Islet precursor cell (in vitro differentiated cells): ENCODE data around the gene SVOP.
"Not testable (repeated sequence)": the region's sequence is repeated elsewhere in the genome, so short reads cannot be mapped to it uniquely, and the experiment has no call there.

Source experiments
- DNase-seq: peaks from one replicate; pipeline ENCODE4 v3.0.0-alpha.2; 2018

The SVOP gene

DNA sequence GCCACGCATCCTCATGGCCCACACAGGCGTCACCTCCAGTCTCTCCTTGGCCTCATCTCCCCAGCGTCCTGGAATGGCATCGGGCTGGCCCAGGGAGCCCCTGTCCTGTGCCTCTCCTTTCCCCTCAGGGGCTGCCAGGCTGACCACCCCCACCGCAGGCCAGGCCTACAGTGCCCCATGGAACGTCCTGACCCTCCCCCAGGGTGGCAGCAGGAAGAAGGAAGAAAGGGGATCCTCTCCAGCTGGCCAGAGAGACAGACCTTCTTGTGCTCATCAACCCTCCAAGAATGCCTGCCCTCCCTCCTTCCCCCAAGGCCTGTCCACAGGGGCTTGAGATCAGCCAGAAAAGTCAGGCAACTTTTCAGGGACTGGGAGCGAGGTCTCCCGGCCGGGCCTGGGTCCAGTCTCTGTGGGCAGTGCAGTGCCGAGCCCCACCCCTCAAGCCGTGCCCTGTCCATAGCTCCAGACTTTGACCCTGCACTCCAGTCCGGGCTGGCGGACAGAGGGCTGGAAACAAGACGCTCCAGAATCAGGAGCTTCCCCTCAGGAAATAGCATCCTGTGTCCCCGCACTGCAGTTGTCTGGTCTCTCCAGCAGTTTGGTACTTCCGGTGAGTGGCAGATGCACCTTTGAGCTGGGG is 141.1 kb downstream of the SVOP start, which contains the start of gene DAO:
Gene DAO (plus strand): TSS at position 478 of the 640 bp plus-strand sequence. CDS start 4,915 bp downstream, outside the sequence.
- no peak for DNase-seq

GRCh38 chr12:108876550-108876949 is 144.3 kb downstream of the SVOP start:
- DNase-seq: no peak

GRCh38 chr12:108875682-108876361 is 145.0 kb downstream of the SVOP start:
- DNase-seq: no peak

DNA sequence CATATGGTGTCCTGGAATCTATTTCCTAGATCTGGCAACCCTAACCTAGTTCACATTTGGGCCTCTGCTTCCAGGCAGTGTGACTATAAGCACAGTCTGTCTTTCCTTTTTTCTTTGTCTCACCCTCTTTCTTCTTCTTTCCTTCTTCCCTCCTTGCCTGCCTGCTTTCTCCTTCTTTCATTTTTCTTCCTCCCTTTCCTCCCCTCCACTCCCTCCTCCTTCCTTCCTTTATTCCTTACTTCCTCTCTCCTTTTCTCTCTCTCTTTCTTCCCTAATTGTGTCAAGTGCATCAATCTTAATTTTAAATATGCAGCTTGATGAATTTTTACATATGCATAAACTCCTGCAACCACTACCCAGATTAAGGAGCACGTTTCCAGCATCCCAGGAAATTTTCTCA is 145.6 kb downstream of the SVOP start:
- no peak for DNase-seq

DNA sequence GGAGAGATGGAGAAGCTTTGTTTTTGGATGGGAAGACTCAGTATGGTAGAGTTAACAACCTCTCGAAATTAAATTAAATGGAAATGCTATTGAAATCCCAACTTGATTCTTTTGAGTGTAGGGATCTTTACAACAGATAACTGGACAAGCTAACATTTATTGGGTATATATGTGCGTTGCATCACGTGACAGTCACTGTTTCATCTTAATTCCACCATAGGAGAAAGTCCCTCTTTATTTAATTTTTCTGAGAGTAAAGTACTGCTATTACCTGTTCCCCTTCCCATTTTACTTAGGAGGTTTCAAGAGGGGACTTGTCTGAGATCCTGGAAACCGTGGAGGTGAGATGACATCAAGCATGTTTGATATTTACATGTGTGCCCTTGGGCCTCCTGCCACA is 152.1 kb downstream of the SVOP start:
- DNase-seq: no peak

- DNase-seq: not testable (repeated sequence)
Observed at GRCh38 chr12:108866083-108866482, 154.8 kb downstream of the SVOP start.

DNA sequence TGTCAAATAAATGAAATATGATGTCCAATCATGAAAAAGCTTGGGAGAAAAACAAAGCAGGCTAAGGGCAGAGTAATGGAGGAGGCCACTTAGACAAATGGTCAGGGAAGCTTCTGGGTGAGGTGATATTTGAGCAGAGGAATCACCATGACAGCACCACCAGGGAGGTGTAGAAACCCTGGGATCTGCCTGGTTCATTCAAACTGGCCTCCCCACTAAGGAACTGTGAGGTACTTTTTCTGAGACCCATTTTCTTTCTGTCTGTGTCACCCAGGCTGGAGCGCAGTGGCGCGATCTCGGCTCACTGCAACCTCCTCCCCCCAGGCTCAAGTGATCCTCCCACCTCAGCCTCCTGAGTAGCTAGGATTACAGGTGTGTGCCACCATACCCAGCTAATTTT is 155.7 kb downstream of the SVOP start:
- no peak for DNase-seq

GRCh38 chr12:108862588-108862959 is 158.3 kb downstream of the SVOP start:
- no peak for DNase-seq

DNA sequence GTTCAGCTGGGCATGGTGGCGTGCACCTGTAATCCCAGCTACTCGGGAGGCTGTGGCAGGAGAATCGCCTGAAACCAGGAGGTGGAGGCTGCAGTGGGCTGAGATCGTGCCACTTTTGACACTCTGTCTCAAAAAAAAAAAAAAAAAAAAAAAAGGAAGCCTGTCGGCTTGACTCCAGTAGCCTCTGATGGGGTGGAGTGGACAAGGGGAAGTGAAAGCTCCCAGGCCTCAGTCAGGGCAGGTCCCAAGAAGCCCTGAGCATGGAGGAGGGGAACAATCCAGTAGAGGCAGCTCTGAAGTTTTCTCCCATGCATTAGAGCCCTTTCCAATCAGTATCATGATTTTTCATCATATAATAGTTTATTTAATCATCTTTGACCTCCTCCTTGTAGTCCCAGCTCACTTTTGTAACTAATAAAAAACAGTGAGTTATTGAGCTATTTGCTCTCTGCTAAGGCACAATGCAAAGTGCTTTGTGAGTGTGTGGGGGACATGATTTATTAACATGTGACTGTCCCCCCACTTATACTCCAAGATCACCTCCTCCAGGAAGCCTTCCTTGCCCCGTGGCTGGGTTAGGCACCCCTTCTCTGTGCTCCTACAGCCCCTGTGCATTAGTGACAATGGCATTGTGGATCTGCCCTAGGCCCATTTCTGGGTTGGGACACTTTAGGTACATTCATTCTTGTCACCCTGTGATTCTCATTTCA is 158.8 kb downstream of the SVOP start:
- no peak for DNase-seq

- DNase-seq: no peak
Observed at GRCh38 chr12:108860443-108860842, 160.4 kb downstream of the SVOP start.

DNA sequence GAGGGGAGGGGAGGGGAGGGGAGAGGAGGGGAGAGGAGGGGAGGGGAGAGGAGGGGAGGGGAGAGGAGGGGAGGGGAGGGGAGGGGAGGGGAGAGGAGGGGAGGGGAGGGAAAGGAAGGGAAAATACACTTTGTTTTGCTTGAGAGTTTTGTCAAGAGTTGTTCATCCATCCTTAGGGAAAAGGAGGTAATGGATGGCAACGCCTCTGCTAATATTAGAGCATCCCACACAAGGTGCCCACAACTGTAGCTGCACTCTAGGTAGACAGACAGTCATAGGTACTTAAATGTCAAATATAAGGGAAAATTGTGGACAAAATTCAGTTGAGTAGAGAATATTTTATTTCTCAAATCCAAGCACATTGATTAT is 161.0 kb downstream of the SVOP start:
- DNase-seq: no peak

GRCh38 chr12:108859141-108859922 is 161.5 kb downstream of the SVOP start:
- DNase-seq: not testable (repeated sequence)

DNA sequence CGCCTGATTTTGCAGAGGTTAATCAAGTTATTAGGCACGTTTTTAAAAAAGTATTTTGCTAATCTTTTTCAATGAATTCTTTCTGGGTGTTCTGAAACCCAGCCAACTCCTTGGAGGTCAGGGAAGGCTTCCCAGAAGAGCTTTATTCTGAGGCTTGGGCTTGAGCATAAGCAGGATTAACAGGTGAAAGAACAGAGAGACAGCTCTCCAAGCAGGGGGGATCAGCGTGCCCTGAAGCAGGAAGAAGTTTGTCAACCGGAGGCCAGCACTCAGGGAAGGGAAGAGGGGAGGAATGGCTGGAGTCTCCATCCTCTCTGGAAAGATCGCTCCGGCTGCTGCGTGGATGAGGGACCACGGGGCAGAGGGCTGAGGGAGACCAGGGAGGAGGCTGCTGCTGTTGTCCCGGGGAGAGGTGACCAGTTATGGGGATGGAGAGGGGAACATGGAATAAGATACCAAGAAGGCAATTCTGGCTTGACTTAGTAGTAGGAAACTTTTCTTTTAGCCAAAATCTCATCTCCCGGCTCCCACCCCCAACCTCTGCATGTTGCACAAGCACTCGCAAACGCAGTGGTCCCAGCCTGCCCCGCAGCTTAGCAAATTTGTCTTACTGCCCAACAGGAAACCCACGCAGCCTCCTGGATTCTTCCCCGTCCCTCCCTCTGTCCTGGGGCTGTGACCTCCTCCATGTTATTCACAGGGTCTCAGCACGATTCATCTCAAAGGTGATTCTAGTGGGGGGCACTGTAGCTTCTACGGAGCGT is 162.4 kb downstream of the SVOP start:
- DNase-seq: peak; percentile 68
